NCI-H510A (cell line): ENCODE measurements around the gene DENND6A.
"Not testable (repeated sequence)": the region's sequence is repeated elsewhere in the genome, so short reads cannot be mapped to it uniquely, and the experiment has no call there.

ENCODE experiments used
- DNase-seq: peaks from one replicate; lab custom pipeline; 2025; lab: John Stamatoyannopoulos, UW

Gene DENND6A

GRCh38 chr3:57692133-57692395 is 813 bp downstream of the DENND6A start:
- not testable (repeated sequence) for DNase-seq

- no peak for DNase-seq
Observed at GRCh38 chr3:57691411-57692132, 1.3 kb downstream of the DENND6A start.

GRCh38 chr3:57689367-57690053 is 3.4 kb downstream of the DENND6A start:
- no peak for DNase-seq

GRCh38 chr3:57688291-57688690 is 4.6 kb downstream of the DENND6A start:
- no peak for DNase-seq

- no peak for DNase-seq
Observed at GRCh38 chr3:57683286-57683685, 9.6 kb downstream of the DENND6A start.

- DNase-seq = no peak
Observed at GRCh38 chr3:57682284-57682683, 10.6 kb downstream of the DENND6A start.

- DNase-seq = no peak
Observed at GRCh38 chr3:57681691-57682090, 11.2 kb downstream of the DENND6A start.

- no peak for DNase-seq
Observed at GRCh38 chr3:57680046-57680445, 12.8 kb downstream of the DENND6A start.

- DNase-seq = no peak
Observed at GRCh38 chr3:57675530-57675929, 17.3 kb downstream of the DENND6A start.

- no peak for DNase-seq
Observed at GRCh38 chr3:57673156-57673555, 19.7 kb downstream of the DENND6A start.

GRCh38 chr3:57670543-57670942 is 22.3 kb downstream of the DENND6A start:
- DNase-seq = no peak

GRCh38 chr3:57661404-57661803 is 31.5 kb downstream of the DENND6A start:
- DNase-seq = no peak

GRCh38 chr3:57659806-57660439 is 33.0 kb downstream of the DENND6A start:
- no peak for DNase-seq

GRCh38 chr3:57659004-57659673 is 33.7 kb downstream of the DENND6A start:
- DNase-seq = no peak

- no peak for DNase-seq
Observed at GRCh38 chr3:57658536-57658935, 34.3 kb downstream of the DENND6A start.

- DNase-seq = no peak
Observed at GRCh38 chr3:57655727-57656126, 37.1 kb downstream of the DENND6A start.

GRCh38 chr3:57654267-57654666 is 38.6 kb downstream of the DENND6A start:
- DNase-seq = no peak

- DNase-seq = no peak
Observed at GRCh38 chr3:57652203-57652602, 40.7 kb downstream of the DENND6A start.

GRCh38 chr3:57647292-57647940 is 45.5 kb downstream of the DENND6A start:
- no peak for DNase-seq

- DNase-seq = no peak
Observed at GRCh38 chr3:57646723-57647122, 46.2 kb downstream of the DENND6A start.

- no peak for DNase-seq
Observed at GRCh38 chr3:57644740-57645139, 48.1 kb downstream of the DENND6A start.

GRCh38 chr3:57637391-57637790 is 55.5 kb downstream of the DENND6A start:
- DNase-seq = no peak
